GM18517 (cell line): ENCODE data around the gene DCDC1.

Experiments
- ATAC-seq: cut with Tn5 transposase; IDR thresholded peaks from one replicate; pipeline ENCODE4 v1.9.1; 2021; ENCODE audit warnings: mild to moderate bottlenecking, moderate library complexity; ENCODE audit not compliant: unreplicated experiment

Gene DCDC1, protein sequence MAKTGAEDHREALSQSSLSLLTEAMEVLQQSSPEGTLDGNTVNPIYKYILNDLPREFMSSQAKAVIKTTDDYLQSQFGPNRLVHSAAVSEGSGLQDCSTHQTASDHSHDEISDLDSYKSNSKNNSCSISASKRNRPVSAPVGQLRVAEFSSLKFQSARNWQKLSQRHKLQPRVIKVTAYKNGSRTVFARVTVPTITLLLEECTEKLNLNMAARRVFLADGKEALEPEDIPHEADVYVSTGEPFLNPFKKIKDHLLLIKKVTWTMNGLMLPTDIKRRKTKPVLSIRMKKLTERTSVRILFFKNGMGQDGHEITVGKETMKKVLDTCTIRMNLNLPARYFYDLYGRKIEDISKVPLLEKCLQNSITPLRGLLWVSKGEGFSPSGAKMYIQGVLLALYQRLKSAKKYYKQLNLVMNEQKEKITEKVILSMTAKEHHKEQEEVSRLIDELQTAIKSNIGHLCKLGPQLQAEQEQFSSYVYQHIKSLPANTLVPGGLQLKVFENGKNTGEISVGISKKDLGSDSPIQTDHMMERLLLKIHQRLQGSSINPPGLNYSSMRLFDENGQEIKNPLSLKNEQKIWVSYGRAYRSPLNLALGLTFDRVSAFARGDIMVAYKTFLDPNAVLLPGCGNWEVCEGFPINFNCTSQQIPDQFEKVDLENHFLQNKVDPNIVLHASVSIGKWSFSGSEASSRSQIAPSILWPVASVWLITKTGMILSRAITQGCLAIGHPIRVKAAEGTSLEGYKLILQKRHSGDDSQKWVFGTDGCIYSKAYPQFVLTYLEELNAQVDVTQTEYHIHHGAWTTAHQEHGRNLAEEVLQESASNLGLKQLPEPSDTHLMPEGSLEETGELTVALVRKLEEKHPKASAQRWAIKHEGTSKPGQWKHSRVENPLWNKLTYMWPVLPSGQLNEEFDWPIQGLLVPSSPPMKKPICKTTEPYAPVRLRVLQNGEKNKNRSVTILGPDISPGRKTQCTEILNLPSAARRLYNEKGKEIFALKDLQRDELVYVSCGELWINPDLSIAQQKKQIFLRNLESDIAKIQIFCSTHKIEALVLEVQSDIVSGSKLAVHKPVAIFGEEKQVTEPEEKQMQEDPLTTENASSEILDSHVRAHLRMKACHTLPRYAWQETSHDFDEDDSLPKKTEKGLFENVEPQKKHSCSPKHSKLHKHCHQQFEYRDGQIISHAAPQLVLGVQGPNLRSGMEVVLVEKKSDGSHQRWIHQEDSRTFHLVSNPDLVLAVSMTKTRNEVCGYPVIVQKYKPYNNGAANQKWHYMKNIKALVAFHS (N-terminal part only)

DNA sequence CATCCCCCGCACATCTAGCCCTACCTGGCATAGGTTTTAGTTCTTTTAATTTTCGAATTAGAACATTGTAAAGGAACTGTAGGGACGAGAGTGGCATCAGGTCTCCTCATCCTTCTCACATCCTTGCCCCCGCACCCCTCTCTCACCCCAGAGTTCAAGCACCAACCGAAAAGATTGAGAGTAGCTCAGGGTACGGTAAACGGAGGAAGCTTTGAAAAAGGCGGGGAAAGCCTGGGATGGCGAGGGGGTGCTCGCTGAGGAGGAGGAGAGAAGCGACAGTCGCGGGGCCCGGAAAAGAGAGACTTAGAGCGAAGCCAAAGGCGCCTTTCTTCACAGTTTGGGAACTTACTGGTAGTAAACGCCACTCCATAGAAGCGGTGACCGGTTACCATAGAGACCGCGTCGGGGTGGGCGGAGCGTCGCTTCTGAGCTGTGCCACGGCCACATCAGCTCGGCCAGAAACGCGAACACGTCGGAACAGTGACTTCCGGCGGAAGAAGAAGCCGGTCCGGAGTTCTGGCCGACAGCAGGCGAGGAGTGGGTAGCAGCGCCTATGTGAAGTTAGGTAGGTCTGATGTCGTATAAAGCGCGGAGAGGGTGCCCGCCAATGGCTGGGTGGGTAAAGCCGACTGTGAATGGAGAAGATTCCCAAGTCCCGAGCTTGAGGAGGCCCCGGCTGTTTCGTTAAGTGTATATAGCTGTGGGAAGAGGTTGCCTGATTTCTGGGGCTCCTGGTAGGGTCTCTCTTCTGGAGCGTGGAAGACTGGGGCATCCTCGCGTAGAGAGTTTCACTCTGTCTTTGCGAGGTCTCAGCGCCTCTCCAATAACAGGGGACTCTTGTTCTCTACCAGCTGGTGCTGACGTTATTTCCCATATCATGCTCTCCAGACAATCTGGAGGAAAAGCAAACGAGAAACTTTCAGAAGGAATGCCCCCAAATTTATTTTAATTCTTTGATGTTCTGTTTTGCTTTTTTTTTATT is at the start of gene DCDC1, which contains the start of gene DNAJC24:
TSS of gene DCDC1 (minus strand) at position 392 of the 982 bp plus-strand sequence. CDS start 41,459 bp downstream, outside the sequence.
TSS of gene DNAJC24 (plus strand) at position 513 of the 982 bp plus-strand sequence. CDS start 889 bp downstream, outside the sequence.
- ATAC-seq = peak; percentile 99

DNA sequence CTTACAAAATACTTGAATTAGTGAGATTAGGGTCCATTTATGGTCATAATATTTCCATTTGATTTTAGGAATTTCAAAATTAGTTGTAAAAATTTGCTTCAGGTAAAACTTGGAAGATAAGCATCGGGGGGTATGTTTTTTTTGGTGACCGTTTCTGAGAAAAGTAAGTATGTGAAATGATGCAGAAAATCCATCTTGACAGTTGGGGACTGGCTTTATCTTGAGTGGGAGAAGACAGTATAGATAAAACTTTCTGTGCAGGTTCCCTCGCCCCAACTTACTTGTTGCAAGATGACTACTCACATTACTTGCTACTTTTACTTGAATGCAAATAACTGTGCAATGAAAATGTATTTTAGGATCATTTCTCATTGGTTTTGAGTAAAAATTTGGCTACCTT is 49.6 kb upstream of the DCDC1 start:
- ATAC-seq = no peak

DNA sequence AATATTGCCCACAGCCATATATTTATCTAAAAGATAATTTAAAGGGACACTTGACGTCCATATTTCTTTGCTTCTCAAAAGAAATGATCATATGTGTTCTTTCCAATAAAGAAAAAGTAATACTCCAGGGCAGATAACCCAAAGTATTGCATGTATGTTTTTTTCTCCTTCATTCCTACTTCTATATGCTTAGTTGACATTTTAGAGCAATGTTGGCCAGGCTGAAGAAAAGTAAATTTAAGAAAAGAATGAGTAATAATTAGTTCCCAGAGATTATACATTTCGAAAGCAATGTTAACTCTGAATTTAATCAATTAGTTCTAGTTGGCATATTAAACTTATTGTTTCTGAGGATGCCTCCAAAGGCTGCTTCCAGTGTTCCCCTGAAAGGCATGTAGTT is 48.3 kb upstream of the DCDC1 start:
- ATAC-seq = no peak

DNA sequence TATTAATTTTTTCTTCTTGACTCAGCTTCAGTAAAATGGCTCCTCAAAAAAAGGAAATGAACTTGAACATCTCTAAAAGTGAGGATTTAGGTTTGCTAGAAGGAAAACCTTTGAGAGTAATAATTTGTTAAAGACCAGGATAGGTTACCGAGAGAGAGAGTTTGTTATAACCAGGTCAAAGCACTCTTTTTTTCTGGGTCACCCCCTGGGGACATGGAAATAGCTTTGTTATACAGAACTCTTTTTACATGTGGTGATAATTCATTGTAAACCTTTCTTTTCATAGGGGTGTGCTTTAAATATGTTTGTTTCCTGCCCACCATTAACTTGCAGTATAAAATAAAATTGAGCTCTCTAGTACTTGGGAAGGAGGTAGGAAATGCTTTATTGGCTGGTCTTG is 47.8 kb upstream of the DCDC1 start:
- no peak for ATAC-seq

DNA sequence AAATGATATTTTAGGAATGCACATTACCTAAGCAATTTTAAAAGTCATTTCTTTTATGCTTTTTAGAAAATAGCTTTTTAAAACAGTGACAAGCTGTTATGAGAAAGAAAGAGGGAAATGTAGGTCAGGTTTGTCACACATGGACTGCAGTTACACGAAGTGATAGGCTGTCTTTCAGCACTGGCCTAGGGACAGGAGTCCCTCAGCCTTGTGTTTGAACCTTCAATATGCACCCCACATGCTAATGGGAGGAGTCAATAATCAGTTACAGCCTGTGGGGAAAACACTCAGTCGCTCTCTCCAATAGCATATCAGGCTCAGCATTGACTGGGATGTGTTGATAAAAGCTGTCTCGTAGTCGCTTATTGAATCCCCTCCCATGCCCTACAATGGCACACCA is 45.9 kb upstream of the DCDC1 start:
- no peak for ATAC-seq

DNA sequence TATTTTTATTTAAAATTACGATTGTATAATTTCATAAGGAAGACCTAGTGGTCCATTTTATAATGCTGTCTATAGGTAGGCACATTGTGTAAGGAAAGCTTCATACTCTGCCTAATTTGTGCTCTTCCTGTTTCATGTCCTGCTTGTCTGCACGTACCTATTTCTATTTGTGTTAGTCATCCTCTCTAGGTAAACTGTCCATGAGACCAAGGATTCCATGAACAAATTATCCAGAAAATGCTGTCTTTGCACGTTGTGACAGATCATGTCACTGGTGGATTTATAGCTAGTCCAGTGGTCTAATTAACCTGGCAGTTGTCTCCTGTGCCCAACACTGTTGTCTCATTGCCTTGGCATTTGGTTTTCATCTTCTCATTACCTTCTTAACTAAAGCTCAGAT is 44.8 kb upstream of the DCDC1 start:
- ATAC-seq = no peak

DNA sequence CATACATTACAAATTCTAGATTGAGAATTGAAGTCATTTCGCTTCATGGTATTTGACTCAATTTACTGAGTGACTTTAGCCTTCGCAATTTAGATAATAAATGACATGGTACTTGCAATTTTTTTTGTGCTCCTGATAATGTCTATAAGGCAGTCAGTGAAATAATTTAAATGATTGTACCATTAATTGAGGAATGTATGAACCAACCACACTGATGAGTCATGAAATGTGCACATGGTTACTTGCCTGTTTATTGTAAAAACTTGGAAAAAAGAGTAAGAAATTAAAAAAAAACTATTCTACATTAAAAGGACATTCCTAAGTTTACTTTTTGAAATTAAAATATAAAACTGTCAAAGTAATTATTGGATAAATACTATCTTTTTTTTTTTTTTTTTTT is 43.4 kb upstream of the DCDC1 start:
- no peak for ATAC-seq

DNA sequence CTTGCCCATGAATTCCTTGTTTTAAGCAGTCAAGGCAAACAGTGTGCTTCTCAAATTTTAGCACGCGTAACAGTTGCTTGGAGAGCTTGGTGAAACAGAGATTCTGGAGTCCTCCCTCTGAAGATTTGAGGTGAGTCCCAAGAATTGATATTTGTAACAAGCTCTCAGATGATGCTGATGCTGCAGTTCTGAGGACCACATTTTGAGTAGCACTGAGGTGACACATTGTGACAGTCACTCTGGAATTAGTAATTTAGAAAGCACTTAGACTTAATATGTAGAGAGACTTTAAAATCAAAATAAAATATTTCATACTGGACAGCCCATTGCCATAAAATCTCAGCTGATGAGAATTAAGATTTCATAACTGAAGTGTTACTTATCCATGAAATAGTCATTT is 38.7 kb upstream of the DCDC1 start:
- no peak for ATAC-seq

DNA sequence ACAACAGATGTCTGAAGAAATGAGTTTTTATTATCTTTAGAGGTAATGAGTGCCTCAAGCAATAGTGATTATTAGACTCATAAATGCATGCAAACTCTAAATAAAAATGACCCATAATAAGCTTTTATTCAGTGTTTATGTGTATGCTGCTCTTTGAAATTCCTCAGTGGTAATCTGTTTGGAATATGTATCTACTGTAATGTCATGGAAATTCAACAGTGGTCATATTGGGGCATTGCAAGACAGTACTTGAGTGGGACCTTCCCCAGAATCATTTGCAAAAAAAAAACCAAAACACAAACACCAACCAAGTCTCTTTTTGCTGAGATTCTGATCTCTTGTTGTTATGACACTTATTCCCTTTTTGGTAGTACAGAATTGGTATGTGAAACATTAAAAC is 35.1 kb upstream of the DCDC1 start:
- no peak for ATAC-seq

DNA sequence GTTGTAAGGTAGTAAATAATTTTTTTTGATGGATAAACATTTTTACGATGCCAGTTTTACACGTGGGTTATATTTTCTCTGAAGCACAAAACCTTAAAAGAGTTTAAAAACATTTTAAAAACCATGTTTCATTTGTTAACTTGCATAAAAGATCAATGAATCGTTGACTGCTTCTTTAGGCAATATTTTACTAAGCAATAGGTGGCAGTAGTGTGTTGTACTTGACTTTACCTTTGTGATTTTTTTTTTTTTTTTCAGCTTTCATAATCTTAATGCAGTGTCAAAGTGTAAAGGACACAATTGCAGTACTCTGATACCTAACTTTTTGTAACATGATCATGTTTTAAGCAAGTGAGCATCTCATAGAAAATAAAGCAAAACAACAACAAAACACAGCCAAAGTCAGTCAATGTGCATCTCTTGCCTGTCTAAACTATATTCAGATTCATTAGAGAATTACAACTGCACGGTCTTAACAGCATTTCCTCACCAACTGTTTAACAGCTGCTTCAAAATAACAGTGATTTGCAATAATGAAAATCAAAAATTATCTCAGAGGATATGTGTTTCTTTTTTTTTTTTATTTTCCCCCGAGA is 27.8 kb upstream of the DCDC1 start:
- no peak for ATAC-seq

DNA sequence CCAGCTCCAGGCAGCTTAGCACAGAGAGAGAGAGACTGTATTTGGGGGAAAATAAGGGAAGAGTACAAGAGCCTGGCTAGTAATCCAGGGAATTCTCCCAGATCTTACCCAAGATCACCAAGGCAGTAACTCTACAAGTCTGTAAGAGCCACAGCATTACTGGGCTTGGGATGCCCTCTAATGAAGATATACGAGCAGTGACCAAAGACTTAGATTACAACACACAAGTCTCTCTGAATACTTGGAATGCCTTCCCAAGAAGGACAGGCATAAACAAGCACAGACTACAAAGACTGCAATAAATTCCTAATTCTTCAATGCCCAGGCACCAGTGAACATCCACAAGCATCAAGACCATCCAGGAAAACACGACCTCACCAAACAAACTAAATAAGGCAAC is 17.8 kb upstream of the DCDC1 start:
- ATAC-seq = no peak

DNA sequence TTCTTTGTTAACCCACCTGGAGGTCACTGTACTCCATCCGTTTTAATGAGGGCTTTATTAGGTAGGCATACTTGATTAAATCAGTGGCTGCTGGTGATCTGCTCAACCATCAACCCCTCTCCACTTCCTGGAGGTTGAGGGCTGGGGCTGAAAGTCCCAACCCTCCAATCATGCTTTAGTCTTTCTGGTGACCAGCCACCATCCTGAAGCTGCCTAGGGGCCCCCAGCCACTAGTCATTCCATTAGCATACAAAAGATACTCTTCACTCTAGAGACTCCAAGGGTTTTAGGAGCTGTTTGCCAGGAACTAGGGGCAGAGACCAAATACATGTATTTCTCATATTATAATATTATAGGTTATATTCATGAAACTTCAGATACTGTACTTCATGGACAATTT is 13.6 kb upstream of the DCDC1 start:
- ATAC-seq = no peak

DNA sequence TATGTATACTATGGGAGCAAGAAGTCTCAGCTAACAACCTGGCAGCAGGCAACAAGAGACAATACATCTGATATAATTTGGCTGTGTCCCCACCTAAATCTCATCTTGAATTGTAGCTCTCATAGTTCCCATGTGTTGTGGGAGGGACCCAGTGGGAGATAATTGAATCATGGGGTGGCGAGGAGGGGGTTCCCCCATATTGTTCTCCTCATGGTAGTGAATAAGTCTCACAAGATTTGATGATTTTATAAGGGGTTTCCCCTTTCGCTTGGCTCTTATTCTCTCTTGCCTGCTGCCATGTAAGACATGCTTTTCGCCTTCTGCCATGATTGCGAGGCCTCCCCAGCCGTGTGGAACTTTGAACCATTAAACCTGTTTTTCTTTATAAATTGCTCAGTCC is 6.3 kb upstream of the DCDC1 start:
- ATAC-seq = no peak

DNA sequence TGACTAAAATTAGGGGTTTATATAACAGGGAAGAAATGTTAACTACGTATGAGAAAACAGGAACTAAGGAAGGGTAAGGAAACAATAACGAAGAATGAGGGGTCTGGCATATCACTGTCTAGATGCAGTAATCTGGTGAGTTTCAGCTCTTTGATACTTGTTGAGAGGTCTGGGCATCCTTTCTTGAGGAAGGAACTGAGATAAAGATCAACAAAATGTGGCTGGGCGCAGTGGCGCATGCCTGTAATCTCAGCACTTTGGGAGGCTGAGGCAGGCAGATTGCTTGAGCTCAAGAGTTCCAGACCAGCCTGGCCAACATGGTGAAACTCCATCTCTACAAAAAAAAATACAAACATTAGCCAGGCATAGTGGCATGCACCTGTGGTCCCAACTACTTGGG is 2.7 kb downstream of the DCDC1 start:
- ATAC-seq = no peak

DNA sequence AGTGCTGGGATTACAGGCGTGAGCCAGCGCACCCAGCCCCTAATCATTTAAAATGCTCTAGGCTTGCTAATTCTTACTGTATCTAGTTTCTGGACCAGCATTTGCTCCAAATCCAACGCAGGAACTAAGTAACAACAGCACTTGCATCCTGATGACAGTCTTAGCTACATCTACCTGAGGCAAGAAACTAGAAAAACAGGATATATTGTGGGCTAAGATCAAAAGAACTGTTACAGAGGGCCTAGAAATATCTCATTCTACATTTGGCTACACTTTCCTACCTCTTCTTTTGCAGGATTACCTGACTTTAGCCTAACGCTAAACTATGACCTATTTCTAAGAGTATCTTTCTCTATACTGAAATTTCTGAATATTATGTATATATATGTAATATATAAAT is 7.8 kb downstream of the DCDC1 start:
- no peak for ATAC-seq

DNA sequence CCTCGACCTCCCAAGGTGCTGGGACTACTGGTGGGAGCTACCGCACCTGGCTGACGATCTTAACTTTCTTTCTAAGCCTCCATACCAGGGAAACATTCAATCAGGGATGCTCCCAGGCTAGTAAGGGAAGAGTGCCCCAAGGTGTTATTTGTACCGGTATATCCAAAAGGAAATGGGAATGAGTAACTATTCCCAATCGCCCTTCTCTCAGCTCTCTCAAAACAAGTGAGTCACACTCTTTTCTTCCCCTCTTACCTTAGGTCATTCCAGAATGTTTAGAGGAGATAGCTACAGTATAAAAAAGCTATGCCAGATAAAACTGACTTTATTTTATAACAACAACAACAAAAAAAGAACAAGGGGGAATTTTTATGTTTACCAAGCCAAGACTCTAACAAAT is 13.7 kb downstream of the DCDC1 start:
- no peak for ATAC-seq

DNA sequence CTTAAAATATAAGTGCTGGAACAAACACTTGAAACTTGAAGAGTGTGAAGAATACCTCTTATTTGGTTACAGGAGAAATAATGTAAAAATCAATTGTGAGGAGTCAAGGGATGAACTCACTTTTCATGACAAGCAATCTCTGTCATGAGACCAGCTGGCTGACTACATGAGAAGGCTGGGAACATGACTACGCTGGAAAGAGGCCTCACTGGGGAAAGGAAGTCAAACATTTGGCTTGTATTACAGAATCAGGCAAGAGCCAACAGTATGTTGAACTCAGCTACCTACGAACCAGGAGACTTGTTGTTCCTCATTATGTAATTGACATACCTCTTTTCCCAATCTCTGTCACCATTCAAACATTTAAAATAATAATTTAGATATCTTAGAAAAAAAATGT is 14.4 kb downstream of the DCDC1 start:
- ATAC-seq = no peak

DNA sequence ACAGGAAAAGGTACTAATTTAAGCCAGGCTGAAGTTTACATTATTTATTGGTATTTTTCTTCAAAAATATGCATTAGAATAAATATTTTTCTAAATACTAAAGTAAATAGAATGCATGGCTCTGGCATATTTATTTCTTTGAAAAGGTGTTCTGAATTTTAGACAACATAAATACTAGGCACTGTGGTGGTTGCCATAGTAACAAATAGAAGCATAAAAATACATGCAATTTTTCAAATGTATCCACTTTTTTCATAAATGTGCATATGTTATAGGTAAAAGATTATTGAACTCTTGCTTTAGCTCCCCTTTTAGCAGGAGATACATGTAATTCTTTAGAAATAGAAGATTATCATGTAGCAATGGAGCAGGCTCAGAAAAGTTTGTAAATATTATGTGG is 18.4 kb downstream of the DCDC1 start:
- no peak for ATAC-seq

DNA sequence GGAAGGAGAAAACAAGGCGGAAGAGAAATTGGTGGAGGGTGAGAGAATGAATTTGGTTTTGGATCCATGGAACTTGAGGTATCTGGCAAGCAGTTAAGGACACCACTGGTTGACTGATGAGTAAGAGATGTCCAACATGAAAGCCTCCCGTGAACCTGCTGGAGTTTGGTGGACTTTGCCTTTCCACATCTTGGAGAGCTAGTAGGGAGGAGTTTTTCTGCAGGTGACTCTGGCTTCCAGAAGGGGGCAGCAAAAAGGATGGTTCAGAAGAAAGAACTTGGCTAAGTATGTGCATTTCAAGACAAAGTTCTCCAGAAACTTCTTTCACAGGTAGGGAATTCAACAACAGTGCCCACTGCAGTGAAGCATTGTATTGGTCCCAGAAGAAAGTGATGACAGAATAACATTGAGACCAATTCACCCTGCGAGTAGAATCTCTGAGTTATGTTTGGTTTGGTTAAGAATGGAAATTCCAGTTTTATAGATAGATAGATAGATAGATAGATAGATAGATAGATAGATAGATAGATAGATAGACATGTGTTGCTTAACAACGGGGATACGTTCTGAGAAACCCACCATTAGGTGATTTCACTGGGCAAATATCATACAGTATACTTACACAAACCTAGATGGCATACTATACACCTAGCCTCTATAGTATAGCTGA is 28.5 kb downstream of the DCDC1 start:
- ATAC-seq = no peak
